Esophagus squamous epithelium (tissue), 5 donors: Measurements from ENCODE around the gene ALDH8A1. TPM values are rescaled to one million over a fixed set of nuclear protein-coding genes. Genes with fewer than 3 reads are reported as not detected.
"Not testable (repeated sequence)": the region's sequence is repeated elsewhere in the genome, so short reads cannot be mapped to it uniquely, and the experiment has no call there.

Experiments
- DNase-seq: peaks from one replicate; lab custom pipeline; 2025; lab: John Stamatoyannopoulos, UW
- H3K27ac ChIP-seq, 4 donors: fragments of 200-600 bp; sonication (generic); one replicate each; pipeline ENCODE4 v1.5.1; 2016 to 2019; ENCODE audit warnings: mild to moderate bottlenecking in 1 of 4
- H3K27me3 ChIP-seq, 4 donors: fragments of 200-600 bp; sonication (generic); 1 replicate in 3 of 4; 2 replicates in 1 of 4; pipeline versions ENCODE4 v1.5.1 to v1.6.0; 2017 to 2021; ENCODE audit warnings: antibody characterized with exemption in 1 of 4
- H3K36me3 ChIP-seq, 3 donors: fragments of 200-600 bp; sonication (generic); one replicate each; pipeline ENCODE4 v1.5.1; 2016 to 2019
- H3K4me1 ChIP-seq, 3 donors: fragments of 200-600 bp; sonication (generic); one replicate each; pipeline ENCODE4 v1.5.1; 2017 to 2019
- H3K4me3 ChIP-seq, 4 donors: fragments of 200-600 bp; sonication (generic); 1 replicate in 3 of 4; 2 replicates in 1 of 4; pipeline ENCODE4 v1.5.1; 2016 to 2019; ENCODE audit warnings: mild to moderate bottlenecking in 2 of 4, moderate library complexity in 1 of 4
- H3K9me3 ChIP-seq, 3 donors: fragments of 200-600 bp; sonication (generic); one replicate each; pipeline ENCODE4 v1.5.1; 2016 to 2019
- CTCF ChIP-seq, 6 experiments: fragments of 450-650 bp in 4 of 6; fragments of 200-600 bp in 2 of 6; sonication (generic) in 2 of 6; IDR thresholded peaks; one replicate each; pipeline ENCODE4 v1.5.1; 2016 to 2019; ENCODE audit warnings: antibody characterized with exemption in 6 of 6, mild to moderate bottlenecking in 4 of 6, moderate library complexity in 4 of 6
- POLR2A ChIP-seq, 4 donors: fragments of 450-650 bp; IDR thresholded peaks; one replicate each; pipeline ENCODE4 v1.6.1; 2017; ENCODE audit warnings: antibody characterized with exemption in 4 of 4, mild to moderate bottlenecking in 4 of 4, moderate library complexity in 3 of 4
- WGBS, 2 donors: methylation state at CpG; one replicate each; pipeline ENCODE4 v1.1.5; 2018; 5-methylcytosine and 5-hydroxymethylcytosine counted together
- intact Hi-C: fragments of 100-400 bp; cut with DNase I; formaldehyde crosslinking; loops from one replicate; pipeline ENCODE4 v1.15.0; 2022
- total RNA-seq, 4 donors: library from RNA; depleted of rRNA; stranded (reverse); fragments of >200 nt; gene quantifications; one replicate each; pipeline ENCODE4 v1.1.0, GENCODE V29; 2016
- donor health status: DM: yes; HTN: yes; CAD: no.

ALDH8A1 gene
- total RNA-seq, 4 donors from 2014 or later: 0.13 to 0.76 (median 0.62) TPM; not detected in 1

GRCh38 chr6:134918418-134918961, 31.4 kb downstream of the ALDH8A1 start:
- intact Hi-C loops: no loop called here
- DNase-seq: no peak

GRCh38 chr6:134911547-134911946, 38.4 kb downstream of the ALDH8A1 start:
- H3K4me3 ChIP-seq: no peak overlapping the region
- no peak overlapping the region for H3K27ac ChIP-seq
- no peaks in the 10 kb centered on the region for H3K27me3 ChIP-seq
- H3K4me1 ChIP-seq: peaks cover 0 to 32% (median 13%) of the 10 kb centered on the region in 3 donors
- TF ChIP-seq POLR2A (IDR thresholded peaks at IDR 0.05) (no peak), CTCF (IDR thresholded peaks at IDR 0.05) (no peak)
- H3K9me3 ChIP-seq: no peaks in the 10 kb centered on the region
- WGBS, 2 donors: 50 to 82% methylated on average over 1 of the region's 1 CpG
- intact Hi-C loops: no loop called here
- no peaks in the 10 kb centered on the region for H3K36me3 ChIP-seq
- no peak for DNase-seq

More at GRCh38 chr6:134918418-134918961, 31.4 kb downstream of the ALDH8A1 start:
- Histone ChIP-seq H3K27ac (no peak overlapping the region), H3K4me1 (no peaks in the 10 kb centered on the region), H3K9me3 (no peaks in the 10 kb centered on the region), H3K27me3 (no peaks in the 10 kb centered on the region), H3K36me3 (no peaks in the 10 kb centered on the region), H3K4me3 (no peak overlapping the region)
- WGBS, 2 donors: 95 to 97% methylated on average over 17 of the region's 17 CpGs
- TF ChIP-seq CTCF (IDR thresholded peaks at IDR 0.05) (no peak), POLR2A (IDR thresholded peaks at IDR 0.05) (no peak)

- no peak for TF ChIP-seq CTCF (IDR thresholded peaks at IDR 0.05)
- no peak for TF ChIP-seq POLR2A (IDR thresholded peaks at IDR 0.05)
- no peak for DNase-seq
- Histone ChIP-seq H3K4me1 (peaks cover 0 to 32% (median 13%) of the 10 kb centered on the region in 3 donors), H3K4me3 (no peak overlapping the region), H3K27ac (peak overlapping the region in 2 of 4 donors; percentile 70 to 85), H3K27me3 (no peaks in the 10 kb centered on the region), H3K9me3 (no peaks in the 10 kb centered on the region), H3K36me3 (no peaks in the 10 kb centered on the region)
- intact Hi-C loops: no loop called here
- WGBS, 2 donors: 53 to 59% methylated on average over 1 of the region's 1 CpG
Observed at GRCh38 chr6:134910593-134910935, 39.3 kb downstream of the ALDH8A1 start.

DNA sequence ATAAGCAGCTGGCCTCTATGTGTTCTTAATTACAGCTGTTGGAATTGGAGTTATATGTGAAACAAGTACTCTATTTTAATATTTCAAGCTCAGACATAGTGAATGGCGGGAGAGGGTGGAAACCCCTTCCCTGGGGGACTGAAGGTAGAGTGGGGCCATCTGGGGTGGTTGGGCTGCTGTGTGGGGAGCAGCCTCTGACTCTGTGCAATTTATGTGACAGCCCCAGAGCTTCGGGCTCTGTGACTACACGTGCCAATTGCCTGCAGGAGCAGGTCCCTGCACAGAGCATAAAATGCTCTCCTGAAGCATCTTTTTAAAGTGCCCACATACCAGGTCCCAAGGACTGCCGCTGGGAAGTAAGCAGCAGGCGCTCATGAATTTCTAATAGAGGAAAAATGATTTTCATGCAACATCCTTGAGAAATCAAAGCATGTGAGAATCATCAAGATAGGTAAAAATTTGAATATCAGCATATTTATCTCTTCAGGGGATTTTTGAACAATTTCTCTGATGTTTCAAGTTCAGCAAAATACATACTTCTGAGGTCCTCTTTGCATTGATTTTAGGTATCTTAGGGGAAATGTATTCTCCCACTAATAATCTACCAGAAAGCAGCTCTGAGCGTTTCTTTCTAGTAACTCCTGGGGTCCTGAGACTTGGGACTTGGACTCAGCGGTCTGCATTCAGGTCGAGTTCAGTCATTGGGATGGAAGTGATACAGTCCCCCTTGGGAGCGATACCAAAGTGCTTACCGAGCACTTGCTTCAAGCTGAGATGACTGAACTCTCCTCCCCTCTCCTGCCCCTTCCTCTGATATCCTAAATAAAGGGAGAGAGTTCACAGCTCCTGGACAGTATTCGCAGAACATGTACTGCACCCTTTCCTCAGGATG, 40.0 kb downstream of the ALDH8A1 start:
- peak overlapping the region; percentile 54 to 85 (median 72) for H3K27ac ChIP-seq
- H3K27me3 ChIP-seq: no peaks in the 10 kb centered on the region
- WGBS, 2 donors: 60 to 65% methylated on average over 11 of the region's 11 CpGs
- H3K36me3 ChIP-seq: no peaks in the 10 kb centered on the region
- intact Hi-C loops: no loop called here
- no peak overlapping the region for H3K4me3 ChIP-seq
- no peak for DNase-seq
- H3K9me3 ChIP-seq: no peaks in the 10 kb centered on the region
- TF ChIP-seq POLR2A (IDR thresholded peaks at IDR 0.05) (no peak), CTCF (IDR thresholded peaks at IDR 0.05) (no peak)
- peaks cover 0 to 32% (median 13%) of the 10 kb centered on the region in 3 donors for H3K4me1 ChIP-seq

DNA sequence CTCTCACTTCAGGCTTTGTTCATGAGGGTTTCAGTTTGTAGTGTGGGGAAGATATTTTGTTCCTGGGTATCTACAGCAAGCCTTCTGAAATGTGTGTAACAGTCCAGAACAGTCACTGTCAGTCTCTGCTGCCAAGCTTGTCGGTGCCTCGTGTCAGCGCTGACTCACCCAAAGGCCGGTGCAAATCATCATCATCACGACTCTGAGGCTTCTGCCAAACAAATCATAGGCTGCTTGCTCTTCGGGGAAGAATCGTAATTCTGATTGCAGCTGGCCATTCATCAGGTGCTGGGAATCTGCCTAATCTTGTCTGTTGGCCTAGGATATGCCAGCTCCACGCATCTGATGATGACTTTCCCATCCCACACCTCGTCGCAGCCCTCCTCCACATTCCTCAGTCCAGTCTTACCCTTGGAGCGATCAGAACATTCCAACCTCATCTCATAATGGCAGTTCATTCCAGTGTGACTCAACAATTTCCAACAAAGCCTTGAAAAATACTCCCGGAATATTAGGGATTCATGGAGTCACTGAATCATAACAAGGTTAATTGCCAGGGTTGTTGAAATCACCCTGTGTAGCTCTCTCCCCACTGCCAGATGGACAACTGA, 40.9 kb downstream of the ALDH8A1 start:
- intact Hi-C loops: no loop called here
- H3K4me1 ChIP-seq: peaks cover 0 to 32% (median 13%) of the 10 kb centered on the region in 3 donors
- H3K27me3 ChIP-seq: no peaks in the 10 kb centered on the region
- WGBS, 2 donors: 32 to 36% methylated on average over 10 to 12 of the region's 12 CpGs
- H3K4me3 ChIP-seq: peak overlapping the region in 1 of 4 donors; percentile 49
- peak overlapping the region; percentile 54 to 85 (median 72) for H3K27ac ChIP-seq
- H3K36me3 ChIP-seq: no peaks in the 10 kb centered on the region
- H3K9me3 ChIP-seq: no peaks in the 10 kb centered on the region
- no peak for DNase-seq
- TF ChIP-seq POLR2A (IDR thresholded peaks at IDR 0.05) (no peak), CTCF (IDR thresholded peaks at IDR 0.05) (no peak)

- intact Hi-C loops, H3K27me3 ChIP-seq, H3K36me3 ChIP-seq, H3K9me3 ChIP-seq, DNase-seq, H3K4me3 ChIP-seq: not testable (repeated sequence)
- Histone ChIP-seq H3K4me1 (peaks cover 0 to 40% (median 17%) of the 10 kb centered on the region in 3 donors), H3K27ac (peak overlapping the region in 2 of 4 donors; percentile 57 to 70)
- WGBS, 2 donors: no CpG with 5 or more reads among the region's 42 CpGs
Observed at GRCh38 chr6:134904731-134905130, 45.2 kb downstream of the ALDH8A1 start.
